PC-9 (cell line): Measurements from ENCODE around the gene VILL.

Experiments used
- CTCF ChIP-seq: fragments of 200-600 bp; sonication (generic); conservative IDR thresholded peaks from 2 replicates; pipeline ENCODE4 v1.6.1; 2017; ENCODE audit warnings: mixed run types, antibody characterized with exemption, mild to moderate bottlenecking, moderate library complexity
- EZH2 ChIP-seq: fragments of 200-600 bp; sonication (generic); IDR thresholded peaks from 2 replicates; pipeline ENCODE4 v1.8.0; 2017; ENCODE audit warnings: antibody characterized with exemption, low read depth

GRCh38 chr3:37943631-37944314, 46.8 kb upstream of the VILL start:
- TF ChIP-seq CTCF (no peak), EZH2 (no peak)
